HG02763 (cell line): ENCODE data around the gene AEBP2.
A peak's percentile ranks its signal among the peaks of the same experiment; 100 is the strongest.
"Not testable (repeated sequence)": the region's sequence is repeated elsewhere in the genome, so short reads cannot be mapped to it uniquely, and the experiment has no call there.

ENCODE experiments used
- ATAC-seq: cut with Tn5 transposase; IDR thresholded peaks from one replicate; pipeline ENCODE4 v1.9.1; 2021; ENCODE audit warnings: mild to moderate bottlenecking, moderate library complexity; ENCODE audit not compliant: unreplicated experiment

The AEBP2 gene

GRCh38 chr12:19439059-19440018 is at the start of gene AEBP2:
TSS of gene AEBP2 (plus strand) at chr12:19439492. CDS start at chr12:19439700, 208 bp downstream.
- ATAC-seq, result peak; percentile 88

DNA sequence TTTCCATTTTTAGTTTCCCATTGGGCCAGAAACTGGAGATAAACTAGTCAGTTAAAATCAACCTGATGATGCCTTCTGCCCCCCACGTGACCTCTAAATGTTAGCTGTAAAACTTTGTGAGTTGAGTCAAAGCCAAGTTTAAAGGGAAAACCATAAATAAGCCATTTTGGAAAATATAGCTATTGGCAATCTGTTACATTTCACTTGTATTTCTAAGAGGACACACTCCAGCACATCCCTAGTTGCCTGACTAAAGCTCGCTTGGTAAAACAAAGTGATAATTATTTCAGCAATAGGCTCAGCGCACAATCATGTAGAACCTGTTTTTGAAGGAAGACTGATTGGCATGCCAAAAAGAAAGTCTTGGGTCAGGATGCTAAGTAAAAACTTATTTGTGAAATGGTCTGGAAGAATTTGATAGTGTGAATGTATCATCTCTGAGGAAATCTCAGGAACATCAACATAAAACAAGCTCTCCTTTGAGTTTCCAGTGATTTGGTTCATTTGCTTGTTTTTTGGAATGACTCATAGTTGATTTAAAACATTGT is 49.2 kb upstream of the AEBP2 start:
- no peak for ATAC-seq

GRCh38 chr12:19392644-19393043 is 46.6 kb upstream of the AEBP2 start:
- not testable (repeated sequence) for ATAC-seq

GRCh38 chr12:19394385-19394784 is 44.9 kb upstream of the AEBP2 start:
- ATAC-seq, result no peak

- ATAC-seq, result no peak
These were observed 41.8 kb upstream of the AEBP2 start for GRCh38 chr12:19397534-19397933.

DNA sequence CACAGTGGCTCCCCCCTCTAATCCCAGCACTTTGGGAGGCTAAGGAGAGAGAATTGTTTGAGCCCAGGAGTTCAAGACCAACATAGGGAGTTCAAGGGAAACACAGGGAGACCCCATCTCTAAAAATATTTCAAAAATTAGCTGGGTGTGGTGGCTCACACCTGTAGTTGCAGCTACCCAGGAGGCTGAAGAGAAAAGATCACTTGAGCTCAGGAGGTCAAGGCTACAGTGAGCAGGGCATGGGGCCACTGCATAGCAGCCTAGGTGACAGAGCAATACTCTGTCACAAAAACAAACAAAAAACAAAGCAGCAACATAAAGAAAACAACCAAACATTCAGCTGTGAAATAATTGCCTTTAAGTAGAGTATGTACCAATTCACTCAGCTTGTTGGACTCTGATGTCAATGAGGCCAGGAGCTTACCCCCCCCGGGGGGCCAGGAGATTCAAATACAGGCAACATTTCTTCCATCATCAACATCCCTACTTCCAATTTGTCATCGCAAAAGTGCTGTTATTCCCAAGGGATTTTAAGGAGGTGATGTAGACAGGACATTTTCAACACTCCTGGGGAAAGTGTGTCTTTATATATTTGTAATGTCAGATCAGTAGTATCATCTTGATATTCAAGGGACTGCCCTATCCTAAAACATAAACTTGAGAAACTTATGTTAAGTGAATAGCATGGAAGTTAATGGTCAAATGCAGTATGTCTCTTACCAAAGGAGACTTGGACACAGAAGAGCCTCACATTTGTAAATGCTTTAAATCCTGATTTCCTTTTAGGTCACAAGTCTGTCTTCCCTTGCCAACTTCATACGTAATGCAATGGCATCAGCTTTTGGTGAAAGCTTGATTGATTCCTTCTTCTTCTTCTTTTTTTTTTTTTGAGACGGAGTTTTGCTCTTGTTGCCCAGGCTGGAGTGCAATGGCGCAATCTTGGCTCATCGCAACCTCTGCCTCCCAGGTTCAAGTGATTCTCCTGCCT is 40.6 kb upstream of the AEBP2 start:
- ATAC-seq, result no peak

DNA sequence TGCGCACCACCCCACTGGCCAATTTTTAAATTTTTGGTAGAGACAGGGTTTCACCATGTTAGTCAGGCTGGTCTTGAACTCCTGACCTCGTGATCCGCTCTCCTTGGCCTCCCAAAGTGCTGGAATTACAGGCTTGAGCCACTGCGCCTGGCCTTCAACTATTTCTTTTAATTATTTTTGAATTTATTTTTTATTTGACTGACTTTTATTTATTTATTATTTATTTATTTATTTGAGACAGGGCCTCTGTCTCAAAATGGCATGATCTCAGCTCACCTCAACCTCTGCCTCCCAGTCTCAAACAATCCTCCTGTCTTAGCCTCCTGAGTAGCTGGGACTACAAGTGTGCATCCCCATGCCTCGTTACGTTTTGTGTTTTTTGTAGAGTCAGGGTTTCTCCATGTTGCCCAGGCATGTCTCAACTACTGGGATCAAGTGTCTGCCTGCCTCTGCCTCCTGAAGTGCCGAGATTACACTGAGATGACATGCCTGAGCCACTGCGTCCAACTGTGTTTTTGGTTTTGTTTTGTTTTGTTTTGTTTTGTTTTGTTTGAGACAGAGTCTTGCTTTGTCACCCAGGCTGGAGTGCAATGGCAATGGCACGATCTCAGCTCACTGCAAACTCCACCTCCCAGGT is 38.5 kb upstream of the AEBP2 start:
- ATAC-seq, result not testable (repeated sequence)

DNA sequence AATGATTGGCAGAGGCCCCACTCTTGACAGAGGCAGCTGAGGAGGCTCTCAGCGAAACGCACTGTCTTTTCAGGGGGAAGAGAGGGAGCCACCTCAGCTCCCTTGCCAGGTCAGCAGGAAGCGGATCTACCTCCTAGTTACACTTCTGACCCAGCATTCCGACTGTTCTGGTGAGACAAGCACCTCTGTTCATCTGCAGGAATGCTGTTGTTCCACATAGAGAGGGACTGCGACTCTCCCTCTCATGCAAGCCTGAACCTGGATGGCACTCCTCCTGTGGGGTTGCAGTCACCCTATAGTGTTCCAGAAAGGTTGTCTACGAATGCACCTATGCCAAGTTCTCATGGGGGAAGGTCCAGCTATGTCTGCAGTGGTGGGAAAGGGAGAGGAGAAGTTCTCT is 37.1 kb upstream of the AEBP2 start:
- no peak for ATAC-seq

DNA sequence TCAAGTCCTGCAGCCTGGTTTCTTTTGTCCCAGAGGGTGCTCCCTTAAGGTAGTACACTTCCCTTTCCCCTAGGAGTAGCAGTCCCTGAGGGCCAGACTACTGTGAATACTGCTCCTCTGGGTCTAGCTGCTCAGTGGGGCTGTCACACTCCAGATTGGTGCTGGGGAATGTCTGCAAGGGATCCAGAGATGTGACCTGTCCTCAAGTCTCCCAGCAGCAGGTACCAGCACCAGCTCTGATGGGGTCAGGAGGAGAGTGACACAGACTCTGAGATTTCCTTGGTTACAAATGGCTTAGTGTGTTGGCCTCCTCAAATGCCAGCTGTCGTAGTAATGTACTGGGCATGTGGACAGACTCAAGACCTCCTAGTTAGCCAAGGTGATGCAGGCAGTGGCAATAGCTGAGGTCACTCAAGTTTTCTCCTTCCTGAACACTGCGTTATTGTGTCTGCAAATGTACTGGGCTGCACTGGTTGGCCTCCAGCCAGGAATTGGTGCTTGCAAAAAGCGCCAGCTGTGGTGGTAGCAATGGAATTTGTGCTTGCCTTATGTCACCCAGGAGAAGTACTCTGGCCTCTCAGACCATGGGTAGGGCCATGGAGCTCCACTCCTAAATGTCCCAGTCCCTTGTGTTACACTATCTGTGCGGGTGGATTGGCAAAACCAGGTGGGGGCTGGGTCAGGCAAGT is 36.4 kb upstream of the AEBP2 start:
- no peak for ATAC-seq

- no peak for ATAC-seq
These were observed 34.9 kb upstream of the AEBP2 start for GRCh38 chr12:19404242-19404880.

DNA sequence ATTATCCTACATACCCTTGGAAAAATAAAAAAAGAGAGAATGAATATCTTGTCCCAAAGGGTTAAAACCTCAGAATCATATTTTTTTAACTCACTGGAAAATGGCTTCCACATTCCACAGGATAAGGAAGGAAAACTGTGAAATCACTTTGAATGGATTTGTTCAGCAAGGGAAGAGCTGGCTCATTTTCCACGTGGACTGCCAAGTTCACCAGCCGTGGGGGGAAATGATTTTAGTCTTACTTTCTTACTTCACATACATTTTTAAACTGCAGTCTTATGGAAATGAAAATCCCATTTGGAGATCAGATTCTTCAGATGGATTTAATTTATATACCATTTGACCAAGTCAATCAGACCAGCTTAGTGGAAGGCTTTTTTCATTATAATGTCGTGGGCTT is 29.9 kb upstream of the AEBP2 start:
- no peak for ATAC-seq

- no peak for ATAC-seq
These were observed 29.1 kb upstream of the AEBP2 start for GRCh38 chr12:19410211-19410610.

- ATAC-seq, result no peak
These were observed 28.6 kb upstream of the AEBP2 start for GRCh38 chr12:19410629-19411185.

- no peak for ATAC-seq
These were observed 27.8 kb upstream of the AEBP2 start for GRCh38 chr12:19411234-19412204.

- ATAC-seq, result no peak
These were observed 26.4 kb upstream of the AEBP2 start for GRCh38 chr12:19412844-19413243.

- ATAC-seq, result not testable (repeated sequence)
These were observed 25.7 kb upstream of the AEBP2 start for GRCh38 chr12:19413582-19413981.

DNA sequence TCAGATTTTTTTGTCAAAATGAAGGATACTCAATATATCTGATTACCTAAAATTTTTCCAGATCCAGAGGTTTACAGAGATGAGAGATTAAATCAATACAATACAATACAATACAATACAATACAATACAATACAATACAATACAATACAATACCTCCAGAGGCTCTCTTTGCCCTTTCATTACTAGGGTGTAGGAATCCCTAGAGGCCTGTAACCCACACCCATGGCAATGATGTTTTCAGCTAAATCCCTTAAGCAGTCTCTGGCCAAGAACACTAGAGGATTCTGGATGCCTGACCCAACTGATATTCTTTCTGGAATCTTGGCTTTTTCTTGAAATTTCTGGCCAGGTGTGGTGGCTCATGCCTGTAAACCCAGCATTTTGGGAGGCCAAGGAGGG is 23.7 kb upstream of the AEBP2 start:
- ATAC-seq, result no peak

DNA sequence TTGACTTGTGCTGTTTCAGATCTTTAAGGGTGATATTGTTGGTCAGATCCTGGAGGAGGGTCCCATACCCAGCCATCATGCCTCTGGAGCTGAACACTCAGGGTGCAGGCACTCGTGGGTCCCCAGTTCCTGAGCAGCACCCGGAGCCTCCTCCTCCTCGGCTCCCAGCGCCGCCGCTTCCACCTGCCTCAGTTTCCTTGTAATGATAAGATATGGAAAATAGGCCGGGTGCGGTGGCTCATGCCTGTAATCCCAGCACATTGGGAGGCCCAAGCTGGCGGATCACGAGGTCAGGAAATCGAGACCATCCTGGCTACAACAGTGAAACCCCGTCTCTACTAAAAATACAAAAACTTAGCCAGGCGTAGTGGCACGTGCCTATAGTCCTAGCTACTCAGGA is 20.2 kb upstream of the AEBP2 start:
- ATAC-seq, result no peak
